HepG2 (cell line): ENCODE results near the gene PRR5L. TPM values are rescaled to one million over a fixed set of nuclear protein-coding genes. Genes with fewer than 3 reads are reported as not detected.

Experiments
- ATAC-seq: fragments of 200-7000 bp; cut with Tn5 transposase; 3 replicates; pipeline ENCODE4 v1.9.1; 2020; ENCODE audit warnings: mild to moderate bottlenecking, moderate library complexity
- BruUV-seq: library from RNA; stranded (reverse); fragments of 400-500 nt; replicated peaks from 2 replicates; lab custom pipeline; 2021; lab: Mats Ljungman, UMichigan
- CTCF ChIA-PET: fragments of 300-600 bp; formaldehyde crosslinking; extraction: SDS; loops from one replicate; lab custom pipeline; 2021; ENCODE audit warnings: low total read pairs, inconsistent platforms, low intra/inter-chr PET ratio; lab: Yijun Ruan, JAX
- POLR2A ChIA-PET: fragments of 350-600 bp; sonication (Branson Sonifier 250); formaldehyde crosslinking; loops from one replicate; lab custom pipeline; 2020; ENCODE audit warnings: antibody characterized with exemption, inconsistent platforms; lab: Yijun Ruan, JAX
- DNase-seq: peaks from one replicate; pipeline ENCODE4 v3.0.0-alpha.2; 2015; ENCODE audit warnings: low spot score
- FAIRE-seq: peaks from 3 replicates; lab custom pipeline; 2011; peaks lifted over from hg19 to GRCh38; lab: Jason Lieb, UNC
- H2AFZ ChIP-seq: one replicate; pipeline ENCODE4 v1.6.1; 2011; ENCODE audit warnings: low read length, inconsistent platforms
- H3K27ac ChIP-seq: fragments of 300-600 bp; 3 replicates; pipeline ENCODE4 v1.8.0; 2011; ENCODE audit warnings: mixed run types, mild to moderate bottlenecking, mixed read lengths, low read length, inconsistent platforms; ENCODE audit not compliant: insufficient read depth; ENCODE audit errors: extremely low read length
- H3K27me3 ChIP-seq, 2 experiments: fragments of 200-600 bp in 1 of 2; 2 replicates in 1 of 2; 3 replicates in 1 of 2; pipeline versions ENCODE4 v1.6.0 to v1.8.0; 2011; ENCODE audit warnings: low read length in 2 of 2, mild to moderate bottlenecking in 2 of 2, moderate library complexity in 2 of 2, inconsistent platforms in 1 of 2; ENCODE audit not compliant: insufficient read depth in 2 of 2, control insufficient read depth in 1 of 2
- H3K36me3 ChIP-seq, 2 experiments: fragments of 200-600 bp in 1 of 2; replicated peaks in 1 of 2; 2 replicates in 1 of 2; 3 replicates in 1 of 2; pipeline versions ENCODE4 v1.5.1 to v1.8.0; 2011; ENCODE audit warnings: low read length in 2 of 2, inconsistent platforms in 1 of 2; ENCODE audit not compliant: insufficient read depth in 2 of 2, control insufficient read depth in 1 of 2
- H3K4me1 ChIP-seq: 2 replicates; pipeline ENCODE4 v1.5.1; 2012; ENCODE audit warnings: low read length, inconsistent platforms; ENCODE audit not compliant: insufficient read depth
- H3K4me2 ChIP-seq: 2 replicates; pipeline ENCODE4 v1.6.0; 2011; ENCODE audit warnings: low read depth, low read length, inconsistent platforms
- H3K4me3 ChIP-seq, 3 experiments: fragments of 200-600 bp in 1 of 3; sonication (generic), shearing (Covaris generic) in 1 of 3; replicated peaks in 1 of 3; 2 replicates each; pipeline ENCODE4 v1.5.1; 2011 to 2016; ENCODE audit warnings: low read length in 3 of 3, inconsistent platforms in 2 of 3, low read depth in 2 of 3, mild to moderate bottlenecking in 2 of 3, control low read depth in 1 of 3, mixed read lengths in 1 of 3; ENCODE audit not compliant: insufficient read depth in 1 of 3
- H3K79me2 ChIP-seq: one replicate; pipeline ENCODE4 v1.6.1; 2011; ENCODE audit warnings: low read length, inconsistent platforms; ENCODE audit not compliant: insufficient read depth
- H3K9ac ChIP-seq: 2 replicates; pipeline ENCODE4 v1.6.0; 2011; ENCODE audit warnings: mild to moderate bottlenecking, low read depth, low read length, inconsistent platforms; ENCODE audit not compliant: insufficient read depth
- H3K9me3 ChIP-seq: 2 replicates; pipeline ENCODE4 v1.5.1; 2012; ENCODE audit warnings: mild to moderate bottlenecking, low read length
- H4K20me1 ChIP-seq: 2 replicates; pipeline ENCODE4 v1.6.0; 2011; ENCODE audit warnings: inconsistent platforms, mild to moderate bottlenecking, low read length, moderate library complexity; ENCODE audit not compliant: insufficient read depth
- MED8 ChIP-seq: sonication (generic); formaldehyde crosslinking; IDR thresholded peaks from 2 replicates; pipeline ENCODE4 v1.8.1; 2023; ENCODE audit warnings: mild to moderate bottlenecking, missing genetic modification reagents; ENCODE audit not compliant: insufficient replicate concordance
- SMC3 ChIP-seq: IDR thresholded peaks from 2 replicates; pipeline ENCODE4 v1.6.1; 2011; ENCODE audit warnings: low read length, improper control_type of control experiment
- STAG1 ChIP-seq: sonication (generic); formaldehyde crosslinking; IDR thresholded peaks from 2 replicates; pipeline ENCODE4 v1.4.0; 2020; ENCODE audit warnings: missing genetic modification reagents
- ZKSCAN1 ChIP-seq: fragments of 150-350 bp; IDR thresholded peaks from 2 replicates; pipeline ENCODE4 v1.6.1; 2014; ENCODE audit warnings: low read length
- in situ Hi-C: cut with HindIII; loops from 2 replicates; pipeline ENCODE4 v1.10.0; 2017; ENCODE audit warnings: low pct_unique_long_range_greater_than_20kb; ENCODE audit not compliant: extremely low pct_ligation_motif_present
- intact Hi-C: fragments of 100-400 bp; cut with micrococcal nuclease; formaldehyde crosslinking; loops from one replicate; pipeline ENCODE4 v1.10.0; 2022; ENCODE audit not compliant: unreplicated experiment
- polyA plus RNA-seq, 8 experiments: library from polyadenylated mRNA; depleted of rRNA in 3 of 8; stranded (reverse) in 7 of 8; unstranded in 1 of 8; fragments of >200 nt; fragmentation: Illumina TruSeq in 4 of 8; extraction: Trizol in 4 of 8; gene quantifications; 2 replicates each; pipeline versions ENCODE4 v1.2.1 to v1.2.3, GENCODE V29; 2011 to 2016; ENCODE audit warnings: low read depth in 4 of 8, missing spikeins in 1 of 8, mixed read lengths in 1 of 8; ENCODE audit not compliant: insufficient read depth in 1 of 8
- total RNA-seq, 5 experiments: library from RNA; depleted of rRNA; stranded (reverse); fragments of >200 nt; fragmentation: Illumina TruSeq; extraction: Trizol; gene quantifications; 2 replicates each; pipeline ENCODE4 v1.2.3, GENCODE V29; 2016; ENCODE audit warnings: low read depth in 1 of 5
- TF ChIP-seq, protein P1 (sequence below): sonication (generic); formaldehyde crosslinking; IDR thresholded peaks from 2 replicates; pipeline ENCODE4 v1.5.0; 2020; ENCODE audit warnings: mild to moderate bottlenecking, missing genetic modification reagents, moderate library complexity

Gene PRR5L
- total and polyA plus RNA-seq, 2 of the 13 experiments (the other 11 are each of a cell fraction or from before 2014, with no cell fraction given), result 0.16 TPM; not detected in 1

DNA sequence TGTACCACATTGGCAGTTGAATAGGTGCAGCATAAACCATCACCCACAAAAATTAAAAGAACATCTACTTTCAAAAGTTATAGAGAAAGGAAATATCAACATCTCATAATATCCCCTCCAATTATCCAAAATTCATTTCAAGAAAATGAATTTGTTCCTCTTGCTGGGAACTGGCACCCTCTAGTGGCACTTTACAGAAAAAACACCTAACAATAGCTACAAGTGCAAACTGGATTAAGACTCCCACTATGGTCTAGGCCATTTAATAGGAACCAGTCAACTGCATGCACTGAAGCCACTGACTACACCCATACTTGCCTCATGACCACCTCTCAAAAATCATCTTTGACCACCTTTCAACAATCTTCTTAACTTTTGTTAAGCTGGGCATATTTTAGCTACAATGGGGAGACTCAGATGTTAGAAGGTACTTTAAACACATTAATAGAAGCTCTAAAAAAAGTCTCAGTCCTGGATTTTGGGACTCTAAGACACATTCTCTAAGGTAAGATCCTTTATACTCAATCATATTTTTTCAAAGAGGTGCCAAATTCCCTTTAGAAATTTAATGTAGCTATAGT lies 196.7 kb downstream of the PRR5L start:
- no peak overlapping the region for H3K4me3 ChIP-seq
- CTCF ChIA-PET, result interaction anchor here (2.1 kb wide), 1 partner anchor 186 kb away, joined by 18 read pairs; no protein-coding TSS in a partner anchor
- FAIRE-seq (peak; percentile 64), ATAC-seq (peak; percentile 66; the same call in 2 of the 3 replicates)
- H3K36me3 ChIP-seq, result peaks cover 18 to 44% of the 10 kb centered on the region in 2 experiments
- 0 out of 2 replicates have a peak, but pooled peaks cover 3% of the 10 kb centered on the region for H4K20me1 ChIP-seq
- no peak overlapping the region for H2AFZ ChIP-seq
- no peaks in the 10 kb centered on the region for H3K9me3 ChIP-seq
- in situ Hi-C loops, result loop anchor here (10.0 to 25.0 kb wide), 2 partner anchors 58 to 881 kb away; partner anchors contain the start of gene FJX1
- no peak overlapping the region for H3K4me2 ChIP-seq
- H3K27me3 ChIP-seq, result no peaks in the 10 kb centered on the region
- H3K9ac ChIP-seq, result no peak overlapping the region
- no peaks in the 10 kb centered on the region for H3K79me2 ChIP-seq
- no peak for TF ChIP-seq MED8 (CRISPR knock-in tag)
- TF ChIP-seq ZKSCAN1, result peak; percentile 87
- peak; percentile 25; the same call in 1 of the 2 replicates for TF ChIP-seq SMC3
- TF ChIP-seq STAG1 (CRISPR knock-in tag), result peak; percentile 70
- TF ChIP-seq, protein P1, sequence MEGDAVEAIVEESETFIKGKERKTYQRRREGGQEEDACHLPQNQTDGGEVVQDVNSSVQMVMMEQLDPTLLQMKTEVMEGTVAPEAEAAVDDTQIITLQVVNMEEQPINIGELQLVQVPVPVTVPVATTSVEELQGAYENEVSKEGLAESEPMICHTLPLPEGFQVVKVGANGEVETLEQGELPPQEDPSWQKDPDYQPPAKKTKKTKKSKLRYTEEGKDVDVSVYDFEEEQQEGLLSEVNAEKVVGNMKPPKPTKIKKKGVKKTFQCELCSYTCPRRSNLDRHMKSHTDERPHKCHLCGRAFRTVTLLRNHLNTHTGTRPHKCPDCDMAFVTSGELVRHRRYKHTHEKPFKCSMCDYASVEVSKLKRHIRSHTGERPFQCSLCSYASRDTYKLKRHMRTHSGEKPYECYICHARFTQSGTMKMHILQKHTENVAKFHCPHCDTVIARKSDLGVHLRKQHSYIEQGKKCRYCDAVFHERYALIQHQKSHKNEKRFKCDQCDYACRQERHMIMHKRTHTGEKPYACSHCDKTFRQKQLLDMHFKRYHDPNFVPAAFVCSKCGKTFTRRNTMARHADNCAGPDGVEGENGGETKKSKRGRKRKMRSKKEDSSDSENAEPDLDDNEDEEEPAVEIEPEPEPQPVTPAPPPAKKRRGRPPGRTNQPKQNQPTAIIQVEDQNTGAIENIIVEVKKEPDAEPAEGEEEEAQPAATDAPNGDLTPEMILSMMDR (CRISPR knock-in tag), result peak; percentile 71
- TF ChIP-seq, all 625 proteins: peak for 4
- intact Hi-C loops, result loop anchor here (1.0 kb wide), 1 partner anchor 186 kb away; no protein-coding TSS in a partner anchor
- peak; percentile 35 for DNase-seq
- Histone ChIP-seq H3K27ac (no peak overlapping the region), H3K4me1 (no peaks in the 10 kb centered on the region)
- POLR2A ChIA-PET, result interaction anchor here (0.7 to 1.0 kb wide), 2 partner anchors 14 to 18 kb away, joined by 3 read pairs; partner anchors contain the start of gene TRAF6
- no TSS peak for BruUV-seq
